ENCODE data around the gene GNAI1.

The GNAI1 gene

DNA sequence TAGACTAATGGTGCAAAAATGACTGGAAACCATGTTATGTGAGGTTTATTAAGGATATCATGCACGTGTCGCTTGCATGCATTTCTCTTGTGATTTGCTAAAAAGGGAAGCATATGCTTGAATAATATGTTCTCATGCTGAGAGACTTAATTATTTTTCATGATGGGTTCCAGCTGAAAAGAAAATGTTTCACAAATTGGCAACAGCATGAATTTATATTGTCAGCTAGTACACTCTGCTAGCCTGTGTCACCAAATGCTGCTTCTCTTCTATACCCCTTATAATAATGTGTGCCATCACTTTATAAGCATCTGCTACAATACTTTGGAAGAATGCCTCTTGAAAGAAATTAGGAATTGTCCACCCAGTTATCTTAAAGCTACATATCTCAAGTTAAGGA lies 63.0 kb downstream of the GNAI1 start:
- TF ChIP-seq, protein P1, sequence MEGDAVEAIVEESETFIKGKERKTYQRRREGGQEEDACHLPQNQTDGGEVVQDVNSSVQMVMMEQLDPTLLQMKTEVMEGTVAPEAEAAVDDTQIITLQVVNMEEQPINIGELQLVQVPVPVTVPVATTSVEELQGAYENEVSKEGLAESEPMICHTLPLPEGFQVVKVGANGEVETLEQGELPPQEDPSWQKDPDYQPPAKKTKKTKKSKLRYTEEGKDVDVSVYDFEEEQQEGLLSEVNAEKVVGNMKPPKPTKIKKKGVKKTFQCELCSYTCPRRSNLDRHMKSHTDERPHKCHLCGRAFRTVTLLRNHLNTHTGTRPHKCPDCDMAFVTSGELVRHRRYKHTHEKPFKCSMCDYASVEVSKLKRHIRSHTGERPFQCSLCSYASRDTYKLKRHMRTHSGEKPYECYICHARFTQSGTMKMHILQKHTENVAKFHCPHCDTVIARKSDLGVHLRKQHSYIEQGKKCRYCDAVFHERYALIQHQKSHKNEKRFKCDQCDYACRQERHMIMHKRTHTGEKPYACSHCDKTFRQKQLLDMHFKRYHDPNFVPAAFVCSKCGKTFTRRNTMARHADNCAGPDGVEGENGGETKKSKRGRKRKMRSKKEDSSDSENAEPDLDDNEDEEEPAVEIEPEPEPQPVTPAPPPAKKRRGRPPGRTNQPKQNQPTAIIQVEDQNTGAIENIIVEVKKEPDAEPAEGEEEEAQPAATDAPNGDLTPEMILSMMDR (conservative IDR thresholded peaks at IDR 0.05), result no peak
- no peak for TF ChIP-seq ZFX (IDR thresholded peaks at IDR 0.05)
- no peak overlapping the region for H3K27ac ChIP-seq

DNA sequence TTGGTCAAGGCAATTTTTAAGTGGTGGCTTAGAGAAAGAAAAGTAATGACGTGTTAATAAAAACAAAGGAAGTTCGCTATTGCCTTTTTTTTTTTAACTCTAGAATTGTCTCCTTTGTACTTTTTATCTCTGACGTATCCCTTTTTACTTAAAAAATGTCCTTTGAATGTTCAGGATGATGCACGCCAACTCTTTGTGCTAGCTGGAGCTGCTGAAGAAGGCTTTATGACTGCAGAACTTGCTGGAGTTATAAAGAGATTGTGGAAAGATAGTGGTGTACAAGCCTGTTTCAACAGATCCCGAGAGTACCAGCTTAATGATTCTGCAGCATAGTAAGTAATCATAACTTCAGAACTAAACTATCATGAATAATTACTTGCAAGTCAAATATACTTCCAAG lies 64.4 kb downstream of the GNAI1 start:
- H3K27ac ChIP-seq, result no peak overlapping the region
- TF ChIP-seq, protein P1 (conservative IDR thresholded peaks at IDR 0.05), result no peak
- no peak for TF ChIP-seq ZFX (IDR thresholded peaks at IDR 0.05)

DNA sequence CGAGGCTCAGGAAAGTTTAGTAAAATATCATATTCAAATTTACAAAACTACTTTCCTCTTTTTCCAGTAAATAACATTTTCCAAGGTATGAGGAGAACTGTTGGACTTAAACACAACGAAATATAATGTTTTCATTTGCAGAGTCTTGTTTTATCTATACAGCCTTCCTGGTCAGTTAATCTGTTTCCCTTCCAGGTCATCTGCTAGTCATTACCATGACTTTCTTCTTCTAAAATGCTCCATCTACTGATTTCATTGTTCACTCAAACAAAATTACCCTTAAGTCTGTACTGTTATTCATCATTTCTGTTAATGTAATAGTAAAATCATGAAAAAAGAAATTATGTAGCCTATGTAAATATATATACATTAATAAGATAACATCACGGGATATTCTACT lies 69.8 kb downstream of the GNAI1 start:
- TF ChIP-seq, protein P1 (conservative IDR thresholded peaks at IDR 0.05), result no peak
- TF ChIP-seq ZFX (IDR thresholded peaks at IDR 0.05), result no peak
- H3K27ac ChIP-seq, result no peak overlapping the region

DNA sequence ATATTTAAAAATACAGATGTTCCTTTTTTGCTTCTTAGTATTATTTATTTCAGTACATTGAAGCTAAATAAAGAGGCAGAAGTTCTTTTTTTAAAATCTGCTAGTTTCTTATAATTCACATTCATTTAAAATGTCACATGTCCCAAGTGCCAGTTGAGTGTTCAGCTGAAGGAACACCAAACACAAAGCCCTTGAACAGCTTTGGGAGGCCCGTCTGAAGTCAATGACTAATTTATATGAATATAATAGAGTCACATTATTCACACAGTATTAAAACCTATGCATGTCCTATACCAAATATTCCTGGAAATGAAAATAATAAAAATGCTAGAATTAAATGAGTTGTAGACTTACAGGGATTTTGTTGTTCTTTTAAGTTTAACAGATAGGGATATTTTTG lies 70.3 kb downstream of the GNAI1 start:
- H3K27ac ChIP-seq, result no peak overlapping the region
- no peak for TF ChIP-seq ZFX (IDR thresholded peaks at IDR 0.05)
- TF ChIP-seq, protein P1 (conservative IDR thresholded peaks at IDR 0.05), result no peak

DNA sequence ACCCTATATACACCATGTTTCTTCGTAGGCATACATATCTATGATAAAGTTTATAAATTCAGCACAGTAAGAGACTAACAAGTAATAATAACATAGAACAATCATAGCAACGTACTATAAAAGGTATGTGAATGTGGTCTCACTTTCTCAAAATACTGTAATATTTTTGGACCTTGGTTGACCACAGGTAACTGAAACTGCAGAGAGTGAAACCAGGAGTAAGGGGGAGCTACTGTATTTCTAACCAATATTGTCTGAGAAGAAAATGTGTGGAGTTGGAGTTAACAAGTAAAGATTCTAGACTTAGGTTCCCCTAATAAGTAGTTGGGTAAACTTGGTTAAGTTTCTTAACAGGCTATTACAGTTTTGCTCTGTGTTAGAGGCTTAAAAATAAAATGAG lies 72.1 kb downstream of the GNAI1 start:
- no peak for TF ChIP-seq ZFX (IDR thresholded peaks at IDR 0.05)

DNA sequence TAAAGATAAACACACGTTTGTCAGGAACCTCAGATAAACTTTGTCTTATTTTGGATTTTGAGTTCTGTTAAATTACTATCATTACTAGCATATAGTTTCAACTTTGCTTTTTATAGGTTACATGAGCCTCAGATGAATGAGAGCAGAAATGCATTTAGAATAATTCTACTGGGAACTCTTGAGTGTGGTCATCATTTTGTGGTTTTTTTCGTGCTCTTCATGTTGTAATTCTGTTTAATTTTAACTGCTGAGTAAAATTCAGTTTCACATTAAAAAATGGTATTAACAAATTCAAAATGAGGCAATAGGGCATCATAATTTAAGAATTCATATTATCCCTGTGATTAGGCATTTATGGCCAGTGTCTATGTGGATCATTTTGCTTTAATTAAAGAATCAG lies 72.9 kb downstream of the GNAI1 start:
- H3K27ac ChIP-seq, result no peak overlapping the region
- TF ChIP-seq, protein P1 (conservative IDR thresholded peaks at IDR 0.05), result no peak
- no peak for TF ChIP-seq ZFX (IDR thresholded peaks at IDR 0.05)

More for the DNA sequence above, 72.1 kb downstream of the GNAI1 start:
- H3K27ac ChIP-seq, result no peak overlapping the region

DNA sequence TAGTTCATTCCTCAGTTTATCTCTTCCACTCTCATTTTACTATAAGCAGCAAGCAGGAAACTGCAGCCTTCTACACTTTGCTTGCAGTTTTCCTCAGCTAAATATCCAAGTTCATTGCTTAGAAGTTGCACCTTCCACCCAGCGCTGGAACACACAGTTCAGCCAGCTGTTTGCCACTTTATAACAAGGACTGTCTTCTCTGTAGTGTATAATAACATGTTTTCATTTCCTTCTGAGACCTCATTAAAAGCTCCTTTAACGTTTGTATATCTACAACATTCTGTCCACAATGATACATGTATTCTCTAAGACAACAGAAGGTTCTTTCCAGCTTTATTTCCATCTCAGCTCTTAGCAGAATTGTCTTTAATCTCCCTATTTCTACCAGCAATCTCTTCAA lies 74.1 kb downstream of the GNAI1 start:
- TF ChIP-seq, protein P1 (conservative IDR thresholded peaks at IDR 0.05), result no peak
- H3K27ac ChIP-seq, result no peak overlapping the region

DNA sequence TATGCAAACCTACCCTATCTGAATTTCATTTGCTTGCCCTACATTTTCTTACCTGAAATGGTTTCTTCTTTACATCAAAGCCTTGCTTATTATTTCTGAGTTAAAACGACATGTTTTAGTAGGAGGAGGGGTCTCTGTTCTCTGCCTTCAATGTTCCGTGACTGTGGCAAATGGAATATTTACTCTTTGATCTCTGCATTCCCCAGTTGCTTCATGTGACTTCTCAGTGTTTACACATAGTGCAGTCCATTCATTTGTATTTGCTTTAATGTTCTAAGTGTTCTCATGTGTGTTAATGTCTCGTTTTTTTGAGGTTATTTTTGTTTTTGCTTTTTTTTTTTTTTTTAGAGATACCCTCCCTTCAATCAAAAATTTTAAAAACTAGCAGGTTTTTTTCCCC lies 75.8 kb downstream of the GNAI1 start:
- TF ChIP-seq ZFX (IDR thresholded peaks at IDR 0.05), result no peak
- TF ChIP-seq, protein P1 (conservative IDR thresholded peaks at IDR 0.05), result no peak
- no peak overlapping the region for H3K27ac ChIP-seq
